GM12872 (cell line): ENCODE data around the gene DNAJC1.

Experiments used
- TF ChIP-seq, protein P1 (sequence below): IDR thresholded peaks from 3 replicates; pipeline ENCODE4 v1.5.1; 2011; ENCODE audit warnings: low read depth, mild to moderate bottlenecking, low read length, moderate library complexity; ENCODE audit not compliant: insufficient read depth

Gene DNAJC1

DNA sequence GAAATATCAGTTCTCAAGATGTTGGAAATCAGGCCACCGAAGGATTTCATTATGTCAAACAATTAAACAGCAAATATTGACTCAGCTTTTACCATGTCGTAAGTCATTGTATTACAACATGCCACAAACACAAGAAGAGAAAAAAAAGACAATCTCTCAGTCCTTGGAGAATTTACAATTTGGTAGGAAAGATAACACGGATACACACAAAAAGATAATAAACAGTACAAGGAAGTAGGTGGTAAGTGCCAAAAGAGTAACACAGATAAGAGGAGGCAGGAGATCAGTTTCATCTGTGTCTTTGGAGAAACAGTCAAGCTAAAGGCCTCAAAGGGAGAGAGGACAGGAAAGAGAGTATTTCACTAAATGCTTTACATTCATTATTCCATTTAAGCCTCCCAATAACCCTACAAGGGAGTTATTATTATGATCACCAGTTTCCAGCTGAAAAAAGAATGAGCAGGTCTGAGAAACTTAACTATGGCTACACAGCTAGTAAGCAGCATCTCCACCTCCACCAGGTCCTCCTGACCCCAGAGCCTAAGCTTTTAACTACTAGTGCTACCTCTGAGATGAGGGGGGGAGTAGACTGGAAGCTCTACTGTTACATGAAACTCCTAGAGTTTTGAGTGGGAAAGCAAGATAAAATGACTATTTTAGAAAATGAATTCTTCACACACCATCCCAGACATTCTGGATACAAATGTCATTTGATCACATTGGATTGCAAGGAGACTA lies 13.9 kb upstream of the DNAJC1 start:
- TF ChIP-seq, protein P1, sequence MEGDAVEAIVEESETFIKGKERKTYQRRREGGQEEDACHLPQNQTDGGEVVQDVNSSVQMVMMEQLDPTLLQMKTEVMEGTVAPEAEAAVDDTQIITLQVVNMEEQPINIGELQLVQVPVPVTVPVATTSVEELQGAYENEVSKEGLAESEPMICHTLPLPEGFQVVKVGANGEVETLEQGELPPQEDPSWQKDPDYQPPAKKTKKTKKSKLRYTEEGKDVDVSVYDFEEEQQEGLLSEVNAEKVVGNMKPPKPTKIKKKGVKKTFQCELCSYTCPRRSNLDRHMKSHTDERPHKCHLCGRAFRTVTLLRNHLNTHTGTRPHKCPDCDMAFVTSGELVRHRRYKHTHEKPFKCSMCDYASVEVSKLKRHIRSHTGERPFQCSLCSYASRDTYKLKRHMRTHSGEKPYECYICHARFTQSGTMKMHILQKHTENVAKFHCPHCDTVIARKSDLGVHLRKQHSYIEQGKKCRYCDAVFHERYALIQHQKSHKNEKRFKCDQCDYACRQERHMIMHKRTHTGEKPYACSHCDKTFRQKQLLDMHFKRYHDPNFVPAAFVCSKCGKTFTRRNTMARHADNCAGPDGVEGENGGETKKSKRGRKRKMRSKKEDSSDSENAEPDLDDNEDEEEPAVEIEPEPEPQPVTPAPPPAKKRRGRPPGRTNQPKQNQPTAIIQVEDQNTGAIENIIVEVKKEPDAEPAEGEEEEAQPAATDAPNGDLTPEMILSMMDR, result no peak

DNA sequence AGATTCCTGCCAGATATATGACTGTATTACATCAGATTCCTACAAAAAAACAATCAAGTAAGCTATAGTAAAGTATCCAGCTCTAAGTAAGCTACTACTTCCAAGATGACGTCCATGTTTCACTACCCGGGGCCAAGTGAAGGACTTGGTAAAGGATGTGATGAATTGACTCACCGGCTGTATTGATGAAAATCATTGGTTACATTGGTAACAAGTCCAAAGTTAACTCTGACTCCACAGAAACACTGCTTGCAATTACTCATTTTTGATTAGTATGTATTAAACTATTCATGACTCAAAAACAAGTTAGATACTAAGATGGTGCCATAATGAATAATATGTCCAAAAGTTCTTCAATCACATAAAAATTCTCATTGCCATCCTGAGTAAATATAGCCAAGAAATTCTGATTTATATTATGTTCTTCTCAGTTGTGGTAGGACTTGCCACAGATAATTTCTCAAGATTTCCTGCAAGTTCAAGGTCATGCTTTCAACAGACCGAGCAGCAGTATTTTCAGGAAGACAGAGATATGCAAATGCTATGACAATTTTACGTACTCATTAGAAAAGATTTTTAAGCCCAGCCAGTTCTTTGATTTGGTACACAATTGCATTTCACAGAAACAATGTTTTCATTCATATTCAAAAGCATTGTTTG lies 12.6 kb upstream of the DNAJC1 start:
- TF ChIP-seq, protein P1, result no peak

DNA sequence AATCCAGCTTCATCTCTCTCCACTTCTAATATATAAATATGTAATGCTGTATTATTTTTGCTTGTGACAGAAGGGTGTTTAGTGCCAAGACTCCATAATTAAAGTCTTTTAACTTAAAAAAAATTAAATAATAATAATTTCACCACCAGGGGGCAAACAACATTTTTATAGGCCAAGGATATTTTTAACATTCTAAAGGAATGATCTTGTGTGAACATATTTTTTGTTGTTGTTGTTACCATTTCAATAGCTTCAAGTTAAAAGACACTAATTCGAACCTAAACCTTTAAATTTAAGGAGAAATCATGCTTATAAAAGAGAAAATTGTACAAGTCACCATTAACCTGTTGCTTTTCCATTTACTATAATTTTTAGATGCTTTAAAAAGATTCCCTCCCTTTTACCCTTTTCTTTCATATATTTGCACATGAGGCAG lies 7.5 kb upstream of the DNAJC1 start:
- TF ChIP-seq, protein P1, result no peak; the same call in 2 of the 3 replicates

DNA sequence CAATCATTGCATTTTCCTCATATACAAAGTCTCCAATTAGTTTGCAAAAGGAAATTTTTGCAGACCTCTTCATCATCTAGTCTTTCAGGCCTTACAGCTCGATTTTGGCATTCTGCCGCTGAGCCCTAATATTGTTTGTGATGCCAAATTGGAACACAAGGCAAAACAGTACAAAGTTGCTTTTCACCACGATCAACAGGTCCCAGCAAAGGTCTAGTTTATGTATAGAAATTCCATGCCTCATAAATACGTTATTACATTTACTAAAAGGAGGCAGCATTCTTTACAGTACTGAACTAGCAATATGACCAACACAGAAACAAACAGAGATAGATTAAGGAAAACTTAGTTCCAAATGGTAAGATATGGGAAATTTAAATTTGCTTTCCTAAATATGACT lies 7.0 kb upstream of the DNAJC1 start:
- TF ChIP-seq, protein P1, result no peak

DNA sequence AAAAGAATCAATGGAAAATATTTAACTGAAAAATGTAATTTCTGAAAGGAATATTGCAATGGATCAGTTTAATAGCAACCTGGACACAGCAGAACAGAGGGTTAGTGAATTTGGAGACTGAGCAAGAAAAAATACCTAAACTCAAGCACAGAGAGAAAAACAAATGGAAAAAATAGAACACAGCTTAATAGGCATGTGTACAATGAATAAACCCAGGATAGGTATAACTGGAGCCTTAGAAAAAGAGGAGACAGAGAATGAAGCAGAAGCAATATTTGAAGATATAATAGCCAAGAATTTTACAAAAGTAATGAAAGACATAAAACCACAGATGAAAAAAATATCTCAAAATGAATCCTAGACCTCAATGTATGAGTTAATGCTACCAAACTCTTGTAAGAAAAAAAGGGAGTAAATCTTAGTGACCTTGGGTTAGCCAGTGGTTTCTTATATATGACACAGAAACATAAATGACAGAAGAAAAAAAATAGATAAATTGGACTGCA lies 2.9 kb upstream of the DNAJC1 start:
- TF ChIP-seq, protein P1, result no peak

DNA sequence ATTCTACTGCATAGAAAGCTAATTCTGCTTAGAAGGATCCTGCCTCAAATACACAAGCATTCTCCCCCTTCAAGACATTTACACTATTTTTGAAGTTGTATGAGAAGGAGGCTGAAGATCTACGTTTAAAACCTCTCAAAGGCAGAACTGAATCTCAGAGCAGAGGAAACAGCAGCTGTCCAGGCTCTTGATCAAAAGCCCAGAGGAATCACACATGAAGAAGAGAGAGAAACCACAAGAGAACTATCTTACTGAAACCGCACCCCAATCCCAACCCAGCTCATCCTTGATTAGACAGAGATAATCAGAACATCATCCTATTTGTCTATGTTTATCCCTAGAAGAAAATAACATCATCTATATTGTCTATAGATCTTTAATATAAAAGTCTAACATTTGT lies 2.2 kb upstream of the DNAJC1 start:
- TF ChIP-seq, protein P1, result no peak

DNA sequence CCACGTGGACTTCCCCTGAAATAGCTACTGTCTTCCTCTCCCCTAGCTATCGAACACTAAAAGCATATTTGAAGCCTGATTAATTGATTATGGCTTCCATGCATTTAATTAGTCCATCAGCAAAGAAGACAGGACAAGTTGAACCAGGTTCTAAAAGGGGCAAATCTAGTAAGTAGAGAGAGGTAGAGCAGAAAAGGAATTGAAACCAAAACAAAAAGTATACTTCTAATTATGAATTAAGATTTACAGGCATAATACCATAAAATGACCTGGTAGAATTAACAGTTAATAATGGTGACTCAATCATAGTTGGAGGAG lies 393 bp upstream of the DNAJC1 start:
- TF ChIP-seq, protein P1, result no peak; the same call in 2 of the 3 replicates
